OCI-LY1 (cell line): ENCODE measurements around the gene ANKRD45.
"Not testable (repeated sequence)": the region's sequence is repeated elsewhere in the genome, so short reads cannot be mapped to it uniquely, and the experiment has no call there.

Experiments used
- H2AFZ ChIP-seq: fragments of 200-600 bp; sonication (generic), shearing (Covaris generic); 2 replicates; pipeline ENCODE4 v1.6.0; 2014; ENCODE audit warnings: antibody characterized with exemption, mild to moderate bottlenecking, low read length
- H3F3A ChIP-seq: fragments of 200-600 bp; sonication (generic), shearing (Covaris generic); 2 replicates; pipeline ENCODE4 v1.6.0; 2014; ENCODE audit warnings: mild to moderate bottlenecking, antibody characterized with exemption, low read length, moderate library complexity; ENCODE audit not compliant: insufficient read depth
- H3K27ac ChIP-seq: fragments of 200-600 bp; sonication (generic); 2 replicates; pipeline ENCODE4 v1.5.1; 2014; ENCODE audit warnings: low read length, mixed run types, mild to moderate bottlenecking, low read depth; ENCODE audit not compliant: poor library complexity, severe bottlenecking
- H3K27me3 ChIP-seq: fragments of 200-600 bp; sonication (generic); 2 replicates; pipeline ENCODE4 v1.6.0; 2014; ENCODE audit warnings: antibody characterized with exemption, mild to moderate bottlenecking, low read length, moderate library complexity; ENCODE audit not compliant: insufficient read depth
- H3K36me3 ChIP-seq: fragments of 200-600 bp; sonication (generic); 2 replicates; pipeline ENCODE4 v1.6.1; 2014; ENCODE audit warnings: mild to moderate bottlenecking, antibody characterized with exemption, low read length, moderate library complexity, mixed read lengths; ENCODE audit not compliant: insufficient read depth
- H3K4me1 ChIP-seq: fragments of 200-600 bp; sonication (generic); 2 replicates; pipeline ENCODE4 v1.5.1; 2014; ENCODE audit warnings: mild to moderate bottlenecking, low read length, moderate library complexity; ENCODE audit not compliant: insufficient read depth, severe bottlenecking
- H3K4me2 ChIP-seq: fragments of 200-600 bp; sonication (generic), shearing (Covaris generic); 2 replicates; pipeline ENCODE4 v1.6.1; 2014; ENCODE audit warnings: low read length
- H3K4me3 ChIP-seq: fragments of 200-600 bp; sonication (generic); 2 replicates; pipeline ENCODE4 v1.5.1; 2014; ENCODE audit warnings: low read length, low read depth, mild to moderate bottlenecking, mixed read lengths; ENCODE audit not compliant: poor library complexity, severe bottlenecking
- H3K79me2 ChIP-seq: fragments of 200-600 bp; shearing (Covaris generic); 2 replicates; pipeline ENCODE4 v1.6.1; 2016; ENCODE audit warnings: mixed run types, low read length, mixed read lengths; ENCODE audit not compliant: insufficient read depth
- H3K9ac ChIP-seq: fragments of 200-600 bp; sonication (generic), shearing (Covaris generic); 2 replicates; pipeline ENCODE4 v1.6.1; 2014; ENCODE audit warnings: mild to moderate bottlenecking, low read length, mixed read lengths
- H3K9me2 ChIP-seq: fragments of 200-600 bp; sonication (generic), shearing (Covaris generic); 2 replicates; pipeline ENCODE4 v1.6.1; 2014; ENCODE audit warnings: low read depth, mild to moderate bottlenecking, low read length, mixed read lengths
- H3K9me3 ChIP-seq: fragments of 200-600 bp; shearing (Covaris generic); 2 replicates; pipeline ENCODE4 v1.6.1; 2014; ENCODE audit warnings: low read length, mixed read lengths
- H4K20me1 ChIP-seq: fragments of 200-600 bp; sonication (generic), shearing (Covaris generic); 2 replicates; pipeline ENCODE4 v1.6.0; 2016; ENCODE audit warnings: mild to moderate bottlenecking, low read length; ENCODE audit not compliant: insufficient read depth
- CTCF ChIP-seq: fragments of 200-600 bp; sonication (generic), shearing (Covaris generic); IDR thresholded peaks from 2 replicates; pipeline ENCODE4 v1.5.1; 2017; ENCODE audit warnings: mild to moderate bottlenecking, antibody characterized with exemption, low read length, moderate library complexity, mixed read lengths
- EZH2 ChIP-seq: fragments of 200-600 bp; sonication (generic), shearing (Covaris generic); IDR thresholded peaks from 2 replicates; pipeline ENCODE4 v1.8.0; 2017; ENCODE audit warnings: borderline replicate concordance, mixed run types, mild to moderate bottlenecking, antibody characterized with exemption, low read length, moderate library complexity, mixed read lengths

Gene ANKRD45

GRCh38 chr1:173688300-173688699 lies 18.6 kb upstream of the ANKRD45 start:
- Histone ChIP-seq H3K4me3 (no peak overlapping the region), H3K9ac (no peak overlapping the region), H2AFZ (no peak overlapping the region), H3F3A (no peaks in the 10 kb centered on the region), H3K9me2 (no peaks in the 10 kb centered on the region), H3K36me3 (no peaks in the 10 kb centered on the region), H3K79me2 (no peaks in the 10 kb centered on the region), H3K27ac (no peak overlapping the region), H3K9me3 (no peaks in the 10 kb centered on the region), H3K27me3 (no peaks in the 10 kb centered on the region), H3K4me1 (peaks cover 11% of the 10 kb centered on the region), H4K20me1 (no peaks in the 10 kb centered on the region), H3K4me2 (no peak overlapping the region)
- no peak for TF ChIP-seq EZH2

DNA sequence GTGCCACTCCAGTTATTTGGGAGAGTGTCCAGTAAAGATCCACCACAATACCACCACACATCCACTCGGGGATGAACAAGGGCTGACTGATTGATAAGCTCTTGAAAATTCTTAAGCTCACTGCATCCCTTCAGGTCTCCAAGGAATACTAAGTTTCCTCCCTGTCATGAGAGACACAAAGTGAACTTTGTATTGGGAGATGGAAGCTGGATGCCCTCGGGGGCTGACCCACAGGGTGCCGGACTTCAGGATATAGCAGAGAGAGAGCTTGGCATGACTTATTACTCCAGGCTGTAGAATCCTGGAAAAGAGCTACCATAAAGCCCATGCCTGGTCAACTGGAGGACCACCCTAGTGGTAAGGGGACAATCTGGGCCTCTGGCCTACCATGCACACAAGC lies 15.5 kb upstream of the ANKRD45 start:
- H3K9ac ChIP-seq, H3F3A ChIP-seq, H3K4me2 ChIP-seq, H3K9me3 ChIP-seq, H3K36me3 ChIP-seq, H3K27me3 ChIP-seq, H2AFZ ChIP-seq, H3K79me2 ChIP-seq, H3K27ac ChIP-seq, H3K9me2 ChIP-seq, H4K20me1 ChIP-seq, H3K4me3 ChIP-seq: not testable (repeated sequence)
- H3K4me1 ChIP-seq, result peaks cover 11% of the 10 kb centered on the region

- not testable (repeated sequence) for H3K27me3 ChIP-seq, H3K36me3 ChIP-seq, H4K20me1 ChIP-seq, H3F3A ChIP-seq, H3K4me3 ChIP-seq, H3K9me3 ChIP-seq, H3K27ac ChIP-seq, H3K79me2 ChIP-seq, H3K9me2 ChIP-seq, H3K9ac ChIP-seq, H2AFZ ChIP-seq, H3K4me2 ChIP-seq
- peaks cover 11% of the 10 kb centered on the region for H3K4me1 ChIP-seq
These were observed 14.2 kb upstream of the ANKRD45 start for GRCh38 chr1:173683838-173684237.

DNA sequence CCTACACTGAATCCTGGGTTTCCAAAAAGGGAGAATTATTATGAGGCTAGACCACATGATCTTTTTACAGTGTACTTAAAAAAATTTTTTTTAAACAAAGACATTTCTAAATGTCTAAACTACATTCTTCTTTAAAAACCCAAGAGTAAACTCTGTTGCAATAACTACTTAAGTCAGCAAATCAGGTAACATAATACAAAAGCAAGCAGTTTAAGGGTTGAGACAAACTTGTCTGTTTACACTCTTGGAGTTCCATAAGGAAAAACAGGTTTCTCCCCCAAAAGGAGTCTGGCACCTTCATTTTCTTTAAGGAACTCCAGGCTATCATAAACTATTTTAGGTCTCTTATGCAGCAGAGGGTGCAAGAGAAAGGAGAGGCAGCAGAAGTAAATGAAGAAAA lies 12.5 kb upstream of the ANKRD45 start:
- Histone ChIP-seq H3K79me2 (no peaks in the 10 kb centered on the region), H2AFZ (no peak overlapping the region), H3K4me1 (no peaks in the 10 kb centered on the region), H3K9me2 (no peaks in the 10 kb centered on the region), H3K9me3 (no peaks in the 10 kb centered on the region; the same call in 1 of the 2 replicates), H3K27me3 (no peaks in the 10 kb centered on the region), H3K36me3 (no peaks in the 10 kb centered on the region), H3K27ac (no peak overlapping the region), H3K4me3 (no peak overlapping the region), H3K9ac (no peak overlapping the region), H4K20me1 (no peaks in the 10 kb centered on the region), H3F3A (no peaks in the 10 kb centered on the region), H3K4me2 (no peak overlapping the region)
- TF ChIP-seq EZH2 (no peak), CTCF (no peak)

GRCh38 chr1:173680152-173680551 lies 10.5 kb upstream of the ANKRD45 start:
- not testable (repeated sequence) for H3K4me1 ChIP-seq, H3K27me3 ChIP-seq, H3K9me2 ChIP-seq, H3K4me3 ChIP-seq, H2AFZ ChIP-seq, H3K4me2 ChIP-seq, H3K27ac ChIP-seq, H3K36me3 ChIP-seq, H3F3A ChIP-seq, H3K9ac ChIP-seq, H3K79me2 ChIP-seq, H3K9me3 ChIP-seq, H4K20me1 ChIP-seq

- not testable (repeated sequence) for H3K9ac ChIP-seq, H3K27ac ChIP-seq, H2AFZ ChIP-seq, H3K9me3 ChIP-seq, H3F3A ChIP-seq, H3K4me3 ChIP-seq, H4K20me1 ChIP-seq, H3K9me2 ChIP-seq, H3K4me1 ChIP-seq, H3K79me2 ChIP-seq, H3K4me2 ChIP-seq, H3K36me3 ChIP-seq, H3K27me3 ChIP-seq
These were observed 4.8 kb upstream of the ANKRD45 start for GRCh38 chr1:173674496-173674895.
